Adipose tissue (tissue), 3 donors: ENCODE results near the gene CDCA5. TPM values are rescaled to one million over a fixed set of nuclear protein-coding genes. Genes with fewer than 3 reads are reported as not detected.

Experiments
- H3K27ac ChIP-seq: one replicate; pipeline ENCODE4 v1.5.1; 2013; ENCODE audit warnings: low read depth, low read length
- WGBS, 3 donors: extraction: QIAGEN DNeasy Blood & Tissue Kit; methylation state at CpG; one replicate each; pipeline ENCODE4 v1.1.7; 2013; 5-methylcytosine and 5-hydroxymethylcytosine counted together
- polyA plus RNA-seq, 3 donors: library from polyadenylated mRNA; stranded (reverse); fragments of 200-250 nt; gene quantifications; one replicate each; pipeline ENCODE4 v1.2.3, GENCODE V29; 2013
- donor health status: healthy with polysubstance abuse.
- donor health status: Bipolar disorder and iron deficiency.
- donor health status: healthy.

CDCA5 gene
- polyA plus RNA-seq, 3 donors = 0.39 to 1.3 (median 0.52) TPM

- 65 to 81% (median 78%) methylated on average over 7 to 8 of the region's 8 CpGs for WGBS, 3 donors
- H3K27ac ChIP-seq = no peak within 1 kb of the TSS
Measured at GRCh38 chr11:65058419-65059054, 25.3 kb downstream of the CDCA5 start, which contains the start of gene NAALADL1. TSS of gene NAALADL1 (minus strand) at chr11:65058553. CDS start at chr11:65058521, 32 bp downstream.

GRCh38 chr11:65058012-65058411 is 25.8 kb downstream of the CDCA5 start:
- H3K27ac ChIP-seq = no peak overlapping the region
- WGBS, 3 donors = 71 to 79% (median 73%) methylated on average over 13 of the region's 13 CpGs

GRCh38 chr11:65057526-65057925 is 26.3 kb downstream of the CDCA5 start:
- 82 to 94% (median 88%) methylated on average over 7 of the region's 7 CpGs for WGBS, 3 donors
- H3K27ac ChIP-seq = no peak overlapping the region

GRCh38 chr11:65056999-65057398 is 26.8 kb downstream of the CDCA5 start:
- 90 to 91% (median 90%) methylated on average over 6 of the region's 6 CpGs for WGBS, 3 donors
- H3K27ac ChIP-seq = no peak overlapping the region

GRCh38 chr11:65055538-65055937 is 28.3 kb downstream of the CDCA5 start:
- WGBS, 3 donors = 78 to 94% (median 78%) methylated on average over 1 of the region's 1 CpG
- no peak overlapping the region for H3K27ac ChIP-seq

GRCh38 chr11:65053827-65054508 is 29.9 kb downstream of the CDCA5 start:
- no peak overlapping the region for H3K27ac ChIP-seq
- 29 to 61% (median 32%) methylated on average over 8 of the region's 8 CpGs for WGBS, 3 donors

GRCh38 chr11:65051398-65051858 is 32.4 kb downstream of the CDCA5 start:
- WGBS, 3 donors = 76 to 84% (median 84%) methylated on average over 9 of the region's 9 CpGs
- no peak overlapping the region for H3K27ac ChIP-seq

GRCh38 chr11:65047581-65048422 is 36.0 kb downstream of the CDCA5 start:
- no peak overlapping the region for H3K27ac ChIP-seq
- WGBS, 3 donors = 8 to 37% (median 12%) methylated on average over 46 to 56 of the region's 56 CpGs

- no peak overlapping the region for H3K27ac ChIP-seq
- 84 to 88% (median 87%) methylated on average over 7 of the region's 7 CpGs for WGBS, 3 donors
Measured at GRCh38 chr11:65045728-65046127, 38.1 kb downstream of the CDCA5 start.

GRCh38 chr11:65045061-65045460 is 38.8 kb downstream of the CDCA5 start:
- WGBS, 3 donors = 87 to 96% (median 94%) methylated on average over 5 of the region's 5 CpGs
- no peak overlapping the region for H3K27ac ChIP-seq

- H3K27ac ChIP-seq = no peak overlapping the region
- WGBS, 3 donors = 68 to 88% (median 72%) methylated on average over 19 to 23 of the region's 23 CpGs
Measured at GRCh38 chr11:65043881-65044501, 39.8 kb downstream of the CDCA5 start.

GRCh38 chr11:65042891-65043290 is 40.9 kb downstream of the CDCA5 start:
- no peak overlapping the region for H3K27ac ChIP-seq
- WGBS, 3 donors = 91 to 94% (median 92%) methylated on average over 6 of the region's 6 CpGs

- H3K27ac ChIP-seq = no peak within 1 kb of the TSS
Measured at GRCh38 chr11:65040847-65041622, 42.8 kb downstream of the CDCA5 start, which contains the start of gene SAC3D1. TSS of gene SAC3D1 (plus strand) at chr11:65041210. CDS start at chr11:65041293, 83 bp downstream.

GRCh38 chr11:65040520-65040846 is 43.4 kb downstream of the CDCA5 start:
- 11 to 21% (median 19%) methylated on average over 7 of the region's 7 CpGs for WGBS, 3 donors
- H3K27ac ChIP-seq = no peak overlapping the region

More at GRCh38 chr11:65040847-65041622, 42.8 kb downstream of the CDCA5 start, which contains the start of gene SAC3D1:
- WGBS, 3 donors = 0% methylated on average over 65 to 91 of the region's 91 CpGs

GRCh38 chr11:65036931-65037330 is 46.9 kb downstream of the CDCA5 start:
- 41 to 89% (median 77%) methylated on average over 6 of the region's 6 CpGs for WGBS, 3 donors
- no peak overlapping the region for H3K27ac ChIP-seq

- WGBS, 3 donors = 71 to 82% (median 73%) methylated on average over 11 of the region's 11 CpGs
- no peak overlapping the region for H3K27ac ChIP-seq
Measured at GRCh38 chr11:65035579-65035978, 48.3 kb downstream of the CDCA5 start.

- WGBS, 3 donors = 67 to 100% (median 96%) methylated on average over 2 of the region's 2 CpGs
- no peak overlapping the region for H3K27ac ChIP-seq
Measured at GRCh38 chr11:65034423-65034822, 49.4 kb downstream of the CDCA5 start.

GRCh38 chr11:65032216-65032615 is 51.6 kb downstream of the CDCA5 start:
- 82 to 86% (median 83%) methylated on average over 13 of the region's 13 CpGs for WGBS, 3 donors
- no peak overlapping the region for H3K27ac ChIP-seq
